Stomach (tissue), 9 donors: Measurements from ENCODE around the gene ALX3. TPM values are rescaled to one million over a fixed set of nuclear protein-coding genes. Genes with fewer than 3 reads are reported as not detected.
"Not testable (repeated sequence)": the region's sequence is repeated elsewhere in the genome, so short reads cannot be mapped to it uniquely, and the experiment has no call there.

ENCODE experiments used
- DNase-seq, 2 donors: peaks; one replicate each; pipeline versions ENCODE4 v3.0.0 to v3.0.0-alpha.2; 2013 to 2019
- H3K27ac ChIP-seq, 5 donors: fragments of 200-600 bp in 4 of 5; sonication (generic) in 4 of 5; one replicate each; pipeline ENCODE4 v1.5.1; 2013 to 2019; ENCODE audit warnings: mild to moderate bottlenecking in 1 of 5, moderate library complexity in 1 of 5
- H3K27me3 ChIP-seq, 3 donors: fragments of 200-600 bp; sonication (generic); one replicate each; pipeline ENCODE4 v1.5.1; 2017 to 2019; ENCODE audit warnings: mixed run types in 1 of 3
- H3K36me3 ChIP-seq, 4 donors: fragments of 200-600 bp; sonication (generic); 1 replicate in 3 of 4; 2 replicates in 1 of 4; pipeline ENCODE4 v1.5.1; 2016 to 2019
- H3K4me1 ChIP-seq, 4 donors: fragments of 200-600 bp; sonication (generic); one replicate each; pipeline ENCODE4 v1.5.1; 2016 to 2019
- H3K4me3 ChIP-seq, 4 donors: fragments of 200-600 bp; sonication (generic) in 3 of 4; one replicate each; pipeline ENCODE4 v1.5.1; 2016 to 2019; ENCODE audit warnings: mild to moderate bottlenecking in 1 of 4
- H3K9me3 ChIP-seq, 4 donors: fragments of 200-600 bp; sonication (generic); one replicate each; pipeline ENCODE4 v1.5.1; 2016 to 2019
- CTCF ChIP-seq, 7 experiments: fragments of 450-650 bp in 4 of 7; fragments of 200-600 bp in 3 of 7; sonication (generic) in 3 of 7; IDR thresholded peaks; one replicate each; pipeline ENCODE4 v1.5.1; 2016 to 2019; ENCODE audit warnings: antibody characterized with exemption in 7 of 7, control low read depth in 2 of 7, mild to moderate bottlenecking in 1 of 7
- EP300 ChIP-seq: sonication (generic); formaldehyde crosslinking; IDR thresholded peaks from one replicate; pipeline ENCODE4 v1.6.1; 2017; ENCODE audit warnings: antibody characterized with exemption
- POLR2A ChIP-seq, 4 donors: fragments of 450-650 bp; IDR thresholded peaks; one replicate each; pipeline ENCODE4 v1.6.1; 2016; ENCODE audit warnings: antibody characterized with exemption in 4 of 4, control low read depth in 2 of 4, mild to moderate bottlenecking in 1 of 4, moderate library complexity in 1 of 4
- POLR2AphosphoS5 ChIP-seq, 3 donors: sonication (generic); formaldehyde crosslinking; IDR thresholded peaks; one replicate each; pipeline ENCODE4 v1.6.1; 2016; ENCODE audit warnings: antibody characterized with exemption in 3 of 3
- WGBS, 5 donors: extraction: QIAGEN DNeasy Blood & Tissue Kit in 3 of 5; methylation state at CpG; one replicate each; pipeline versions ENCODE4 v1.1.5 to v1.1.7; 2013 to 2018; 5-methylcytosine and 5-hydroxymethylcytosine counted together
- intact Hi-C: fragments of 100-400 bp; cut with DNase I; formaldehyde crosslinking; loops from one replicate; pipeline ENCODE4 v1.15.1; 2023; ENCODE audit warnings: low total_unique reads
- polyA plus RNA-seq, 3 donors: library from polyadenylated mRNA; stranded (reverse); fragments of 200-250 nt; gene quantifications; one replicate each; pipeline ENCODE4 v1.2.3, GENCODE V29; 2013
- total RNA-seq, 5 donors: library from RNA; depleted of rRNA; stranded (reverse); fragments of >200 nt; gene quantifications; one replicate each; pipeline versions ENCODE4 v1.1.0 to v1.2.3, GENCODE V29; 2014 to 2016
- donor health status: healthy with polysubstance abuse.
- donor health status: Bipolar disorder and iron deficiency.
- donor health status: healthy.

The ALX3 gene
- total and polyA plus RNA-seq, 8 donors = 0.08 TPM; not detected in 7

DNA sequence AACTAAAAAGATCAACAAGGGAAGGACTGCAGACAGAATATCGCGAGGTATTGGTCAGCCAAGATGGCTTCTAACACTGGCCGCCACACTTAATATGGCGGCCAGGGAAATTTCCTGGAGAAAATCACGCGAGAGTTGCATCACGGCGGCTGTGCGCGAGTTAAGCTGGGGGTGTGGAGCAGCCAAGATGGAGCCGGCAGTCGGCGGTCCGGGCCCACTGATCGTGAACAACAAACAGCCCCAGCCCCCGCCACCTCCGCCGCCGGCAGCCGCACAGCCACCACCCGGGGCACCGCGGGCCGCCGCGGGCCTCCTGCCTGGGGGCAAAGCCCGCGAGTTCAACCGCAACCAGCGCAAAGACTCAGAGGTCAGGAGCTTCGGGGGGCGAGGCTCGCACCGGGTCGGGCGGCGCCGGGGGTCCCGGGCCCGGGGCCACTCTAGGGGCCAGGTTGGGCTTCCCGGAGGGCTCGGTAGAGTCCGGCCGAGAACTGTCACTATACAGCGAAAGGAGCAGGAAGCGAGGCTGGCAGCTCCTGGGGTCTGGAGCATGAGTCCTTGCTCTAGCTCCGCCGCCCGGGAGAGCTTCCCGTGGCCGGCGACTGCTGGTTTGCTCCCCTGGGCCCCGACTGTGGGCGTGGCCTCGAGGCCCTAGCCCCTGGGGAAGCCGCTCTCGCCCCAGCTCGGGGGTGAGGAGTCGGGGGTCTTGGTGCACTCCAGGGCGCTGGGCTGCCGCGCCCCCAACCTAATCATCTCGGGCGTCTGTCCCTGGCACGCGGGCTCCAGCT is 35.8 kb downstream of the ALX3 start, which contains the start of gene STRIP1:
STRIP1 (plus strand) TSS at position 174 of the 785 bp plus-strand sequence; CDS start at position 188, 14 bp downstream.
- Histone ChIP-seq H3K9me3 (no peaks in the 10 kb centered on the region), H3K4me1 (peaks cover 10 to 39% (median 23%) of the 10 kb centered on the region in 4 donors), H3K27ac (peak within 1 kb of the TSS; percentile 86 to 93 (median 90)), H3K36me3 (peaks cover 20 to 28% (median 23%) of the 10 kb centered on the region in 4 donors), H3K27me3 (no peaks in the 10 kb centered on the region), H3K4me3 (peak within 1 kb of the TSS; percentile 88 to 100 (median 98))
- peak; percentile 94 to 98 for DNase-seq
- intact Hi-C loops = no loop called here
- 0 to 1% (median 0%) methylated on average over 32 to 66 of the region's 66 CpGs for WGBS, 5 donors
- peak; percentile 86 to 91 (median 89) for TF ChIP-seq POLR2AphosphoS5 (IDR thresholded peaks at IDR 0.05)
- no peak for TF ChIP-seq CTCF (IDR thresholded peaks at IDR 0.05)

DNA sequence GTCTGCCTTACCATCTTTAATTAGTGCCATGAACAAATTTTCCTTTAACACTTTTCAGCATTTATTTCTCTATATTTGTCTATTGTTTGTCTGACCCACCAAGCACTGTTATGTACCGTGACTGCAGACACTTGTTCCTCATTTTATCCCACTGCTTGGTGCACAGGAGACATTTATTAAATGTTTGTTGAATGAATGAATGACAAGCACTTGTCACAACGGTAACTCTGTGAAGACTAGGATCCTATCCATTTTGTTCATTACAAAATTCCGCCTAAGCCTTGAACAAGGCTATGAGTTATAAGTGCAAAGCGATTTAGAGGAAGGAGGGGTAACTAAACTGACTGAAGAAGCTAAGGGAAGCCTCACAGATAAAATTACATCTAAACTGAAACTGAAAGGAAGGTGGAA is 36.4 kb downstream of the ALX3 start:
- peak overlapping the region; percentile 88 to 100 (median 98) for H3K4me3 ChIP-seq
- peaks cover 10 to 39% (median 25%) of the 10 kb centered on the region in 4 donors for H3K4me1 ChIP-seq
- intact Hi-C loops = no loop called here
- no peaks in the 10 kb centered on the region for H3K9me3 ChIP-seq
- no peaks in the 10 kb centered on the region for H3K27me3 ChIP-seq
- H3K36me3 ChIP-seq = peaks cover 14 to 22% (median 17%) of the 10 kb centered on the region in 4 donors
- TF ChIP-seq EP300 (no peak), CTCF (IDR thresholded peaks at IDR 0.05) (no peak), POLR2A (IDR thresholded peaks at IDR 0.05) (no peak), POLR2AphosphoS5 (IDR thresholded peaks at IDR 0.05) (no peak)
- peak overlapping the region in 4 of 5 donors; percentile 86 to 93 (median 90) for H3K27ac ChIP-seq
- WGBS, 5 donors = 49 to 61% (median 56%) methylated on average over 4 of the region's 4 CpGs
- DNase-seq = no peak

GRCh38 chr1:110033421-110033820 is 37.1 kb downstream of the ALX3 start:
- no peak for DNase-seq
- peaks cover 10 to 39% (median 25%) of the 10 kb centered on the region in 4 donors for H3K4me1 ChIP-seq
- TF ChIP-seq POLR2A (IDR thresholded peaks at IDR 0.05) = no peak
- no peak for TF ChIP-seq POLR2AphosphoS5 (IDR thresholded peaks at IDR 0.05)
- no peak for TF ChIP-seq EP300
- no peak for TF ChIP-seq CTCF (IDR thresholded peaks at IDR 0.05)
- H3K4me3 ChIP-seq = peak overlapping the region in 1 of 4 donors; percentile 100
- no peaks in the 10 kb centered on the region for H3K27me3 ChIP-seq
- intact Hi-C loops = no loop called here
- no peak overlapping the region for H3K27ac ChIP-seq
- 85 to 93% (median 86%) methylated on average over 5 of the region's 5 CpGs for WGBS, 5 donors
- no peaks in the 10 kb centered on the region for H3K9me3 ChIP-seq
- peaks cover 8 to 15% (median 11%) of the 10 kb centered on the region in 4 donors for H3K36me3 ChIP-seq

GRCh38 chr1:110032327-110032726 is 38.1 kb downstream of the ALX3 start:
- 83 to 92% (median 89%) methylated on average over 2 of the region's 2 CpGs for WGBS, 5 donors
- H3K4me1 ChIP-seq = peaks cover 10 to 36% (median 25%) of the 10 kb centered on the region in 4 donors
- no peaks in the 10 kb centered on the region for H3K27me3 ChIP-seq
- TF ChIP-seq POLR2AphosphoS5 (IDR thresholded peaks at IDR 0.05) (no peak), POLR2A (IDR thresholded peaks at IDR 0.05) (no peak), EP300 (no peak)
- DNase-seq = no peak
- H3K4me3 ChIP-seq = no peak overlapping the region
- intact Hi-C loops = no loop called here
- peaks cover 0 to 4% (median 3%) of the 10 kb centered on the region in 4 donors for H3K36me3 ChIP-seq
- H3K9me3 ChIP-seq = no peaks in the 10 kb centered on the region
- H3K27ac ChIP-seq = no peak overlapping the region

DNA sequence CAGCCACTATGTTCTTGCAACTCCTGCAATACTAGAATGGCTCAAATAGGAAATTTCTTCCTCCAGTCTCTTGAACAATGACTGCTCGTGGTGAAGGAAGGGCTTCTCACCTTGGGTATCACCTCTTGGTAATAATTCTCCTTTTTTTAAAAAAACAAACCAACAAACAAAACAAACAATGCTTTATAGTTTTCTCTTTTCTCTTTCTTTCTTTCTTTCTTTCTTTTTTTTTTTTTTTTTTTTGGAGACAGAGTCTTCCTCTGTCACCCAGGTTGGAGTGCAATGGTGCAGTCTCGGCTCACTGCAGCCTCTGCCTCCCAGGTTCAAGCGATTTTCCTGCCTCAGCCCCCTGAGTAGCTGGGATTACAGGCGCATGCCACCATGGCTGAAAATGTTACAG is 39.8 kb downstream of the ALX3 start:
- H3K9me3 ChIP-seq, H3K27me3 ChIP-seq, H3K36me3 ChIP-seq, intact Hi-C loops, DNase-seq: not testable (repeated sequence)
- Histone ChIP-seq H3K4me3 (peak overlapping the region in 2 of 4 donors; percentile 12 to 20), H3K4me1 (peaks cover 5 to 20% (median 14%) of the 10 kb centered on the region in 4 donors), H3K27ac (peak overlapping the region in 2 of 5 donors; percentile 6 to 57)
- WGBS, 5 donors = 74 to 84% (median 76%) methylated on average over 4 of the region's 4 CpGs
